ENCODE data around the gene SLC39A6.
"Not testable (repeated sequence)": the region's sequence is repeated elsewhere in the genome, so short reads cannot be mapped to it uniquely, and the experiment has no call there.

DNA sequence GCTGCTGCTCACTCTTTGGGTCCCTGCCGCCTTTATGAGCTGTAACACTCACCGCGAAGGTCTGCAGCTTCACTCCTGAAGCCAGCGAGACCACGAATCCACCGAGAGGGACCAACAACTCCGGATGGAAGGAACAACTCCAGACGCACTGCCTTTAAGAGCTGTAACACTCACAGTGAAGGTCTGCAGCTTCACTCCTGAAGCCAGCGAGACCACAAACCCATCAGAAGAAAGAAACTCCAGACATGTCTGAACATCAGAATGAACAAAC lies 64.4 kb downstream of the SLC39A6 start:
- TF ChIP-seq, protein P1, sequence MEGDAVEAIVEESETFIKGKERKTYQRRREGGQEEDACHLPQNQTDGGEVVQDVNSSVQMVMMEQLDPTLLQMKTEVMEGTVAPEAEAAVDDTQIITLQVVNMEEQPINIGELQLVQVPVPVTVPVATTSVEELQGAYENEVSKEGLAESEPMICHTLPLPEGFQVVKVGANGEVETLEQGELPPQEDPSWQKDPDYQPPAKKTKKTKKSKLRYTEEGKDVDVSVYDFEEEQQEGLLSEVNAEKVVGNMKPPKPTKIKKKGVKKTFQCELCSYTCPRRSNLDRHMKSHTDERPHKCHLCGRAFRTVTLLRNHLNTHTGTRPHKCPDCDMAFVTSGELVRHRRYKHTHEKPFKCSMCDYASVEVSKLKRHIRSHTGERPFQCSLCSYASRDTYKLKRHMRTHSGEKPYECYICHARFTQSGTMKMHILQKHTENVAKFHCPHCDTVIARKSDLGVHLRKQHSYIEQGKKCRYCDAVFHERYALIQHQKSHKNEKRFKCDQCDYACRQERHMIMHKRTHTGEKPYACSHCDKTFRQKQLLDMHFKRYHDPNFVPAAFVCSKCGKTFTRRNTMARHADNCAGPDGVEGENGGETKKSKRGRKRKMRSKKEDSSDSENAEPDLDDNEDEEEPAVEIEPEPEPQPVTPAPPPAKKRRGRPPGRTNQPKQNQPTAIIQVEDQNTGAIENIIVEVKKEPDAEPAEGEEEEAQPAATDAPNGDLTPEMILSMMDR (IDR thresholded peaks at IDR 0.05) = not testable (repeated sequence)
- not testable (repeated sequence) for TF ChIP-seq POLR2A (IDR thresholded peaks at IDR 0.05)

Measured in adrenal gland (tissue), 5 donors.